WTC11 (cell line): Measurements from ENCODE around the gene SLC38A3. TPM values are rescaled to one million over a fixed set of nuclear protein-coding genes. Genes with fewer than 3 reads are reported as not detected.

Experiments
- ATAC-seq: fragments of 200-7000 bp; cut with Tn5 transposase; 2 replicates; pipeline ENCODE4 v1.10.0; 2021; ENCODE audit warnings: mild to moderate bottlenecking, moderate library complexity
- CTCF ChIA-PET: fragments of 300-600 bp; sonication (Branson Sonifier 250); formaldehyde crosslinking; loops from one replicate; lab custom pipeline; 2021; ENCODE audit warnings: antibody characterized with exemption; lab: Charles Lee
- POLR2A ChIA-PET: fragments of 350-600 bp; sonication (Branson Sonifier 250); formaldehyde crosslinking; loops from one replicate; lab custom pipeline; 2021; ENCODE audit warnings: antibody characterized with exemption; lab: Charles Lee
- DNase-seq: peaks from one replicate; pipeline ENCODE4 v3.0.0; 2021; ENCODE audit warnings: low spot score
- H3K27ac Mint-ChIP-seq: 2 replicates; pipeline ENCODE4 v1.8.0; 2021; ENCODE audit warnings: mixed read lengths
- H3K27me3 Mint-ChIP-seq: 2 replicates; pipeline ENCODE4 v1.8.0; 2021; ENCODE audit warnings: low read depth, mild to moderate bottlenecking, moderate library complexity, mixed read lengths
- H3K36me3 Mint-ChIP-seq: 2 replicates; pipeline ENCODE4 v1.8.0; 2021; ENCODE audit warnings: mixed read lengths
- H3K4me1 Mint-ChIP-seq: 2 replicates; pipeline ENCODE4 v1.8.0; 2022; ENCODE audit warnings: mixed read lengths
- H3K4me3 Mint-ChIP-seq: 2 replicates; pipeline ENCODE4 v1.8.0; 2021; ENCODE audit warnings: mild to moderate bottlenecking, moderate library complexity, mixed read lengths
- H3K9me3 Mint-ChIP-seq: 2 replicates; pipeline ENCODE4 v1.8.0; 2021; ENCODE audit warnings: mixed read lengths
- CDX4 ChIP-seq: fragments of 250-450 bp; sonication (Bioruptor Pico); IDR thresholded peaks from 2 replicates; pipeline ENCODE4 v1.9.0; 2021; ENCODE audit warnings: moderate library complexity, mild to moderate bottlenecking, inconsistent platforms, borderline replicate concordance
- CREB1 ChIP-seq: sonication (generic); formaldehyde crosslinking; IDR thresholded peaks from 2 replicates; pipeline ENCODE4 v1.8.0; 2023; ENCODE audit warnings: mild to moderate bottlenecking, missing genetic modification reagents
- CTCF ChIP-seq: fragments of 200-600 bp; IDR thresholded peaks from 2 replicates; pipeline ENCODE4 v1.8.0; 2022; ENCODE audit warnings: antibody characterized with exemption
- E2F1 ChIP-seq: sonication (generic); formaldehyde crosslinking; IDR thresholded peaks from 2 replicates; pipeline ENCODE4 v1.8.0; 2022; ENCODE audit warnings: mild to moderate bottlenecking, missing genetic modification reagents
- ESRRA ChIP-seq: sonication (generic); formaldehyde crosslinking; IDR thresholded peaks from 2 replicates; pipeline ENCODE4 v1.8.1; 2022; ENCODE audit warnings: mild to moderate bottlenecking, missing genetic modification reagents, borderline replicate concordance
- GABPB1 ChIP-seq: sonication (generic); formaldehyde crosslinking; IDR thresholded peaks from 2 replicates; pipeline ENCODE4 v1.8.1; 2023; ENCODE audit warnings: mild to moderate bottlenecking, missing genetic modification reagents
- GRHL2 ChIP-seq: fragments of 250-450 bp; sonication (Bioruptor Pico); IDR thresholded peaks from 2 replicates; pipeline ENCODE4 v1.8.0; 2022; ENCODE audit warnings: mild to moderate bottlenecking, moderate library complexity; ENCODE audit not compliant: insufficient replicate concordance, severe bottlenecking
- IRF2 ChIP-seq: sonication (generic); formaldehyde crosslinking; IDR thresholded peaks from 2 replicates; pipeline ENCODE4 v1.8.0; 2022; ENCODE audit warnings: low read depth, missing genetic modification reagents, borderline replicate concordance
- JAZF1 ChIP-seq: fragments of 250-450 bp; sonication (Bioruptor Pico); IDR thresholded peaks from 2 replicates; pipeline ENCODE4 v1.9.0; 2021; ENCODE audit warnings: moderate library complexity, mild to moderate bottlenecking, inconsistent platforms
- JUN ChIP-seq: sonication (generic); formaldehyde crosslinking; IDR thresholded peaks from 2 replicates; pipeline ENCODE4 v1.8.0; 2023; ENCODE audit warnings: mild to moderate bottlenecking, missing genetic modification reagents
- KAT7 ChIP-seq: sonication (generic); formaldehyde crosslinking; IDR thresholded peaks from 2 replicates; pipeline ENCODE4 v1.8.1; 2023; ENCODE audit warnings: missing genetic modification reagents, mild to moderate bottlenecking, borderline replicate concordance
- NFE2L1 ChIP-seq: sonication (generic); formaldehyde crosslinking; IDR thresholded peaks from 2 replicates; pipeline ENCODE4 v1.8.1; 2023; ENCODE audit warnings: missing genetic modification reagents
- OVOL2 ChIP-seq: fragments of 250-450 bp; sonication (Bioruptor Pico); IDR thresholded peaks from 2 replicates; pipeline ENCODE4 v1.9.0; 2021; ENCODE audit warnings: mild to moderate bottlenecking, borderline replicate concordance
- PREB ChIP-seq: sonication (generic); formaldehyde crosslinking; IDR thresholded peaks from 2 replicates; pipeline ENCODE4 v1.8.1; 2022; ENCODE audit warnings: mild to moderate bottlenecking, missing genetic modification reagents, moderate library complexity, borderline replicate concordance
- SOX15 ChIP-seq: fragments of 250-450 bp; sonication (Bioruptor Pico); IDR thresholded peaks from 2 replicates; pipeline ENCODE4 v1.9.0; 2021; ENCODE audit warnings: mild to moderate bottlenecking
- STAT6 ChIP-seq: sonication (generic); formaldehyde crosslinking; conservative IDR thresholded peaks from 2 replicates; pipeline ENCODE4 v1.8.1; 2023; ENCODE audit warnings: mild to moderate bottlenecking, low read depth, missing genetic modification reagents, moderate library complexity
- USF1 ChIP-seq: sonication (generic); formaldehyde crosslinking; IDR thresholded peaks from 2 replicates; pipeline ENCODE4 v1.8.0; 2022; ENCODE audit warnings: mild to moderate bottlenecking, missing genetic modification reagents
- ZNF232 ChIP-seq: sonication (generic); formaldehyde crosslinking; IDR thresholded peaks from 2 replicates; pipeline ENCODE4 v1.8.0; 2022; ENCODE audit warnings: mild to moderate bottlenecking, missing genetic modification reagents
- ZNF263 ChIP-seq: sonication (generic); formaldehyde crosslinking; IDR thresholded peaks from 2 replicates; pipeline ENCODE4 v1.8.1; 2022; ENCODE audit warnings: low read depth, mild to moderate bottlenecking, moderate library complexity, missing genetic modification reagents
- ZNF281 ChIP-seq: sonication (generic); formaldehyde crosslinking; IDR thresholded peaks from 2 replicates; pipeline ENCODE4 v1.8.0; 2023; ENCODE audit warnings: mild to moderate bottlenecking, missing genetic modification reagents
- ZNF317 ChIP-seq: sonication (generic); formaldehyde crosslinking; IDR thresholded peaks from 2 replicates; pipeline ENCODE4 v1.8.1; 2023; ENCODE audit warnings: low read depth, mild to moderate bottlenecking, moderate library complexity, missing genetic modification reagents, borderline replicate concordance
- total RNA-seq: library from RNA; stranded (reverse); gene quantifications from 3 replicates; pipeline ENCODE4 v1.2.3, GENCODE V29; 2021

Gene SLC38A3
- total RNA-seq, 1 experiment from 2014 or later, result 0.90 TPM

- TF ChIP-seq ZNF281 (CRISPR knock-in tag) (no peak), OVOL2 (CRISPR knock-in tag) (no peak), ZNF317 (CRISPR knock-in tag) (no peak), PREB (CRISPR knock-in tag) (no peak), CTCF (no peak), GABPB1 (CRISPR knock-in tag) (no peak), SOX15 (no peak), KAT7 (CRISPR knock-in tag) (no peak), JAZF1 (CRISPR knock-in tag) (no peak), STAT6 (CRISPR knock-in tag) (no peak), ZNF263 (no peak), NFE2L1 (no peak), CREB1 (no peak), ESRRA (CRISPR knock-in tag) (no peak), GRHL2 (no peak)
- Mint-ChIP-seq H3K27ac (peak overlapping the region; percentile 90), H3K27me3 (no peaks in the 10 kb centered on the region), H3K4me3 (no peak overlapping the region), H3K9me3 (no peaks in the 10 kb centered on the region), H3K36me3 (peaks cover 9% of the 10 kb centered on the region), H3K4me1 (peaks cover 38% of the 10 kb centered on the region)
- ATAC-seq (no peak), DNase-seq (no peak)
- CTCF ChIA-PET, result interaction anchor here (0.5 to 6.0 kb wide), 7 partner anchors 9 to 76 kb away, joined by 3 to 151 read pairs (median 35); partner anchors contain the start of genes GNAI2 and GNAT1
- POLR2A ChIA-PET, result interaction anchor here (0.6 kb wide), 1 partner anchor 69 kb away, joined by 3 read pairs; no protein-coding TSS in a partner anchor
Measured at GRCh38 chr3:50248387-50248786, 43.3 kb downstream of the SLC38A3 start.

- DNase-seq (no peak), ATAC-seq (no peak)
- Mint-ChIP-seq H3K27ac (no peak overlapping the region), H3K9me3 (no peaks in the 10 kb centered on the region), H3K36me3 (peaks cover 11% of the 10 kb centered on the region), H3K27me3 (no peaks in the 10 kb centered on the region), H3K4me1 (peaks cover 35% of the 10 kb centered on the region), H3K4me3 (no peak overlapping the region)
- CTCF ChIA-PET, result interaction anchor here (1.0 to 6.0 kb wide), 6 partner anchors 8 to 75 kb away, joined by 3 to 151 read pairs (median 6); partner anchors contain the start of gene GNAI2
- POLR2A ChIA-PET, result no interaction called here
- TF ChIP-seq USF1 (CRISPR knock-in tag) (no peak), IRF2 (CRISPR knock-in tag) (no peak), E2F1 (CRISPR knock-in tag) (no peak), JUN (CRISPR knock-in tag) (no peak), ZNF232 (CRISPR knock-in tag) (no peak), ZNF281 (CRISPR knock-in tag) (no peak), CDX4 (CRISPR knock-in tag) (no peak)
Measured at GRCh38 chr3:50249457-50249856, 44.4 kb downstream of the SLC38A3 start.
